GM19438 (cell line): ENCODE data around the gene HSD17B12.

ENCODE experiments used
- ATAC-seq: cut with Tn5 transposase; IDR thresholded peaks from one replicate; pipeline ENCODE4 v1.9.1; 2021; ENCODE audit warnings: low read depth; ENCODE audit not compliant: unreplicated experiment

The HSD17B12 gene

DNA sequence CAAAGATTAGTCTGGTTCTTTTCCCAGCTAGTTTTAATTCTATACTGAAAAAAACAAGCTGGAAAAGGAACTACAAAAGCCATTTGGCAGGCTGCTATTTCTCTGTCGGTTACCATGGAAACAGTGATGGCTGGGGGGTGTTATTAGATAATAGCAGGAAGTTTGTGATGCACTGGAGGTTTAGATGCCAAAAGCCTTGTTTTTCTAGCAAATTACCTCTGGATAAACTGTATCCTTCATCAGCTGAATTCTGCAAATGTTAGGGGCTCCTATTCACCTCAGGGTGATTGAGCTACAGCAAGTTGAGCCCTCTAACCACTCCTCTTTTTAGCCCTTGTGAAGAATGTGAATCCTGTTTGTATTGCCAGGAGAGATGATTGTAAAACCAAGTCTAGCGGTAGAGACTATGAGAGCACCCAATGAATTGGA, 225.3 kb downstream of the HSD17B12 start:
- ATAC-seq: no peak
